ENCODE measurements around the gene MRPL14. TPM values are rescaled to one million over a fixed set of nuclear protein-coding genes. Genes with fewer than 3 reads are reported as not detected.

Gene MRPL14
- total RNA-seq, 1 experiment from 2014 or later, result 69.6 TPM

GRCh38 chr6:44105146-44105545 lies 22.1 kb downstream of the MRPL14 start:
- ChIA-PET RAD21 (ENCODE audit: low non-redundant PET in 1 of 2, low total read pairs in 2 of 2, uncharacterized antibody in 2 of 2, unreplicated experiment in 2 of 2) (no interaction called here), CTCF (no interaction called here), POLR2A (no interaction called here)
- Histone ChIP-seq H3K27me3 (ENCODE audit: insufficient read depth, low read length) (no peaks in the 10 kb centered on the region), H3K4me3 (replicated peaks in 1 of 2; ENCODE audit: low read depth in 1 of 2, low read length in 2 of 2) (no peak overlapping the region), H3K4me1 (ENCODE audit: control insufficient read depth in 1 of 2, insufficient read depth in 2 of 2, low read length in 2 of 2) (no peaks in the 10 kb centered on the region), H3K9me3 (ENCODE audit: control insufficient read depth in 1 of 2, insufficient read depth in 1 of 2, low read depth in 1 of 2, low read length in 2 of 2) (no peaks in the 10 kb centered on the region), H2AFZ (ENCODE audit: low read depth, low read length, poor library complexity, severe bottlenecking) (no peak overlapping the region), H4K20me1 (ENCODE audit: insufficient read depth) (0 out of 2 replicates have a peak, but pooled peaks cover 3% of the 10 kb centered on the region), H3K4me2 (ENCODE audit: low read length) (no peak overlapping the region), H3K27ac (ENCODE audit: low read depth, low read length) (no peak overlapping the region), H3K9me2 (ENCODE audit: insufficient read depth) (no peaks in the 10 kb centered on the region), H3K9ac (ENCODE audit: low read length) (no peak overlapping the region), H3K36me3 (ENCODE audit: control insufficient read depth in 1 of 2, insufficient read depth in 2 of 2, low read length in 2 of 2) (peaks cover 15 to 28% of the 10 kb centered on the region in 2 experiments), H3K79me2 (ENCODE audit: insufficient read depth, low read length) (peaks cover 37% of the 10 kb centered on the region; the same call in 1 of the 2 replicates)
- intact Hi-C loops (cut with micrococcal nuclease), result no loop called here
- no peak for ATAC-seq
- BruUV-seq (replicated peaks), result no TSS peak
- no peak for TF ChIP-seq EZH2 (IDR thresholded peaks at IDR 0.05)
- TF ChIP-seq EGR1 (IDR thresholded peaks at IDR 0.05; ENCODE audit: low read depth), result no peak
- DNase-seq (ENCODE audit: low read depth, low spot score), result no peak

DNA sequence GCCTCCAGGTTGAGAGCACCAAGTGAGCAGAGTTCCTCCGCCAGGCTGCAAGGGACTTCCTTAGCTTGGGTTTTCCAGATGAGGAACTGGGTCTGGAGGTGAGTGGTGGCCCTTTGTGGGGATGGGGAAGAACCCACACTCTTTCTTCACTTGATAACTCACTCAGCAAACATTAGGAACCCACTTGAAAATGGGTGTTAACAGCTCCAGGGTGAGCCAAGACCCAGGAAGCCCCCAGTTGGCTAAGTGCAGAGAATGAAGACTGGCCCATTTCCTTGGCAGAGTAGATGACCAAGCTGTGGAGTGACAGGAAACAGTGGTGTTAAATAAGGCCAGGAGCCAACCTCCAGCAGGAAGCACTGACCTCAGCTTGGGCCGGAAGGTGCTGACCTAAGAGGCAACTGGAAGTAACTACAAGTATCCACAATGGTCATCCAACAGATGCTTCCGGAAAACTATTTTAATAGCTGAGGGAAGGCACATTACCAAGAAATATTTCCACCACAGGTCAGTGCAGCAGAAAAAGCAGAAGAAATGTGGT lies 22.7 kb downstream of the MRPL14 start:
- Histone ChIP-seq H3K27me3 (ENCODE audit: insufficient read depth, low read length) (no peaks in the 10 kb centered on the region), H3K4me3 (replicated peaks in 1 of 2; ENCODE audit: low read depth in 1 of 2, low read length in 2 of 2) (no peak overlapping the region), H2AFZ (ENCODE audit: low read depth, low read length, poor library complexity, severe bottlenecking) (no peak overlapping the region), H3K4me1 (ENCODE audit: control insufficient read depth in 1 of 2, insufficient read depth in 2 of 2, low read length in 2 of 2) (no peaks in the 10 kb centered on the region), H3K79me2 (ENCODE audit: insufficient read depth, low read length) (peaks cover 32% of the 10 kb centered on the region; the same call in 1 of the 2 replicates), H3K9me2 (ENCODE audit: insufficient read depth) (no peaks in the 10 kb centered on the region), H3K27ac (ENCODE audit: low read depth, low read length) (no peak overlapping the region), H3K9me3 (ENCODE audit: control insufficient read depth in 1 of 2, insufficient read depth in 1 of 2, low read depth in 1 of 2, low read length in 2 of 2) (no peaks in the 10 kb centered on the region), H3K9ac (ENCODE audit: low read length) (no peak overlapping the region), H4K20me1 (ENCODE audit: insufficient read depth) (0 out of 2 replicates have a peak, but pooled peaks cover 3% of the 10 kb centered on the region), H3K36me3 (ENCODE audit: control insufficient read depth in 1 of 2, insufficient read depth in 2 of 2, low read length in 2 of 2) (peaks cover 15 to 22% of the 10 kb centered on the region in 2 experiments; a peak in 3 of 4 replicates), H3K4me2 (ENCODE audit: low read length) (no peak overlapping the region)
- CTCF ChIA-PET, result no interaction called here
- DNase-seq (ENCODE audit: low read depth, low spot score) (no peak), ATAC-seq (no peak)
- POLR2A ChIA-PET, result no interaction called here
- no TSS peak for BruUV-seq (replicated peaks)
- RAD21 ChIA-PET (ENCODE audit: low non-redundant PET in 1 of 2, low total read pairs in 2 of 2, uncharacterized antibody in 2 of 2, unreplicated experiment in 2 of 2), result no interaction called here
- intact Hi-C loops (cut with micrococcal nuclease), result no loop called here
- no peak for TF ChIP-seq CEBPB (IDR thresholded peaks at IDR 0.05; ENCODE audit: low read depth)
- no peak for TF ChIP-seq TCF7L2 (IDR thresholded peaks at IDR 0.05; ENCODE audit: borderline replicate concordance, extremely low read depth, insufficient read depth, insufficient read length)
- no peak for TF ChIP-seq YY1 (IDR thresholded peaks at IDR 0.05; ENCODE audit: extremely low read depth, insufficient replicate concordance, low read depth, low read length)

Data from HCT116 (cell line).